Measurements from ENCODE around the gene MORN1.

MORN1 gene

GRCh38 chr1:2396476-2396875 is 5.1 kb upstream of the MORN1 start:
- POLR2A ChIA-PET, result interaction anchor here (1.3 to 1.6 kb wide), 2 partner anchors 10 to 202 kb away, joined by 3 read pairs; partner anchors contain the start of gene FAAP20
- no peak for TF ChIP-seq CTCF (IDR thresholded peaks at IDR 0.05; ENCODE audit: insufficient read depth, low read length, missing control alignments)
- no peak for DNase-seq (ENCODE audit: low read depth, low spot score)
- CTCF ChIA-PET, result interaction anchor here (1.0 to 1.4 kb wide), 4 partner anchors 15 to 202 kb away, joined by 4 to 7 read pairs (median 6); partner anchors contain the start of gene FAAP20
- no peak overlapping the region for H3K4me3 ChIP-seq (ENCODE audit: low read depth, low read length)

GRCh38 chr1:2396059-2396458 is 4.7 kb upstream of the MORN1 start:
- TF ChIP-seq CTCF (IDR thresholded peaks at IDR 0.05; ENCODE audit: insufficient read depth, low read length, missing control alignments), result no peak
- ChIA-PET CTCF (interaction anchor here (1.0 to 1.4 kb wide), 2 partner anchors 15 to 152 kb away, joined by 5 to 7 read pairs; no protein-coding TSS in a partner anchor), POLR2A (interaction anchor here (1.3 to 1.6 kb wide), 2 partner anchors 11 to 201 kb away, joined by 3 read pairs; partner anchors contain the start of gene FAAP20)
- no peak overlapping the region for H3K4me3 ChIP-seq (ENCODE audit: low read depth, low read length)
- no peak for DNase-seq (ENCODE audit: low read depth, low spot score)

GRCh38 chr1:2395245-2395644 is 3.9 kb upstream of the MORN1 start:
- DNase-seq (ENCODE audit: low read depth, low spot score), result no peak
- H3K4me3 ChIP-seq (ENCODE audit: low read depth, low read length), result no peak overlapping the region
- CTCF ChIA-PET, result interaction anchor here (0.8 to 21.2 kb wide), 2 partner anchors 195 to 1057 kb away, joined by 3 to 891 read pairs; partner anchors contain the start of gene FAAP20
- no peak for TF ChIP-seq CTCF (IDR thresholded peaks at IDR 0.05; ENCODE audit: insufficient read depth, low read length, missing control alignments)
- POLR2A ChIA-PET, result interaction anchor here (1.3 kb wide), 1 partner anchor 11 kb away, joined by 3 read pairs; no protein-coding TSS in a partner anchor

- DNase-seq (ENCODE audit: low read depth, low spot score), result no peak
- H3K4me3 ChIP-seq (ENCODE audit: low read depth, low read length), result no peak overlapping the region
- POLR2A ChIA-PET, result no interaction called here
- TF ChIP-seq CTCF (IDR thresholded peaks at IDR 0.05; ENCODE audit: insufficient read depth, low read length, missing control alignments), result no peak
- CTCF ChIA-PET, result interaction anchor here (0.8 to 21.2 kb wide), 4 partner anchors 13 to 1057 kb away, joined by 3 to 891 read pairs (median 3); partner anchors contain the start of gene FAAP20
Observed at GRCh38 chr1:2394761-2395160, 3.4 kb upstream of the MORN1 start.

- H3K4me3 ChIP-seq (ENCODE audit: low read depth, low read length), result no peak overlapping the region
- ChIA-PET POLR2A (no interaction called here), CTCF (interaction anchor here (0.8 to 21.2 kb wide), 4 partner anchors 13 to 1058 kb away, joined by 3 to 891 read pairs (median 3); partner anchors contain the start of gene FAAP20)
- TF ChIP-seq CTCF (IDR thresholded peaks at IDR 0.05; ENCODE audit: insufficient read depth, low read length, missing control alignments), result no peak
- DNase-seq (ENCODE audit: low read depth, low spot score), result no peak
Observed at GRCh38 chr1:2394220-2394619, 2.9 kb upstream of the MORN1 start.

- POLR2A ChIA-PET, result no interaction called here
Observed at GRCh38 chr1:2393471-2393877, 2.1 kb upstream of the MORN1 start.

More at GRCh38 chr1:2393471-2393877, 2.1 kb upstream of the MORN1 start:
- CTCF ChIA-PET, result interaction anchor here (0.7 to 21.2 kb wide), 4 partner anchors 12 to 193 kb away, joined by 3 to 891 read pairs (median 3); partner anchors contain the start of gene FAAP20
- TF ChIP-seq CTCF (IDR thresholded peaks at IDR 0.05; ENCODE audit: insufficient read depth, low read length, missing control alignments), result no peak
- H3K4me3 ChIP-seq (ENCODE audit: low read depth, low read length), result peak overlapping the region; percentile 3; the same call in 1 of the 2 replicates
- no peak for DNase-seq (ENCODE audit: low read depth, low spot score)

All from AG04449 (cell line).